Heart left ventricle (tissue), 16 donors: ENCODE data around the gene PRKAR1B. TPM values are rescaled to one million over a fixed set of nuclear protein-coding genes. Genes with fewer than 3 reads are reported as not detected.

Experiments used
- ATAC-seq, 4 donors: fragments of 200-7000 bp; cut with Tn5 transposase; one replicate each; pipeline ENCODE4 v1.9.1; 2020 to 2022; ENCODE audit warnings: moderate library complexity in 4 of 4, mild to moderate bottlenecking in 3 of 4, moderate number of reproducible peaks in 1 of 4
- DNase-seq, 5 donors: peaks; one replicate each; pipeline ENCODE4 v3.0.0-alpha.2; 2020
- H3K27ac ChIP-seq, 12 donors: fragments of 200-600 bp; sonication (generic) in 4 of 12; one replicate each; pipeline versions ENCODE4 v1.5.0 to v1.8.0; 2016 to 2022; ENCODE audit warnings: mild to moderate bottlenecking in 2 of 12
- H3K27me3 ChIP-seq, 9 donors: fragments of 200-600 bp; sonication (generic) in 2 of 9; one replicate each; pipeline versions ENCODE4 v1.5.1 to v1.8.0; 2016 to 2022; ENCODE audit warnings: mild to moderate bottlenecking in 3 of 9
- H3K36me3 ChIP-seq, 9 donors: fragments of 200-600 bp; sonication (generic) in 2 of 9; one replicate each; pipeline versions ENCODE4 v1.5.0 to v1.8.0; 2018 to 2022; ENCODE audit warnings: mild to moderate bottlenecking in 2 of 9
- H3K4me1 ChIP-seq, 12 donors: fragments of 200-600 bp; sonication (generic) in 4 of 12; one replicate each; pipeline versions ENCODE4 v1.5.0 to v1.8.0; 2016 to 2022; ENCODE audit warnings: mild to moderate bottlenecking in 3 of 12
- H3K4me3 ChIP-seq, 12 donors: fragments of 200-600 bp; sonication (generic) in 4 of 12; one replicate each; pipeline versions ENCODE4 v1.5.0 to v1.8.0; 2017 to 2022; ENCODE audit warnings: mild to moderate bottlenecking in 9 of 12, moderate library complexity in 4 of 12
- H3K9me3 ChIP-seq, 12 donors: fragments of 200-600 bp; sonication (generic) in 4 of 12; one replicate each; pipeline versions ENCODE4 v1.5.0 to v1.8.0; 2016 to 2022; ENCODE audit warnings: mild to moderate bottlenecking in 1 of 12
- CTCF ChIP-seq, 12 donors: fragments of 200-600 bp; sonication (generic) in 4 of 12; IDR thresholded peaks; one replicate each; pipeline versions ENCODE4 v1.5.0 to v1.8.0; 2018 to 2022; ENCODE audit warnings: antibody characterized with exemption in 12 of 12, mild to moderate bottlenecking in 5 of 12
- POLR2A ChIP-seq, 2 donors: fragments of 450-650 bp; IDR thresholded peaks; one replicate each; pipeline ENCODE4 v1.6.1; 2017; ENCODE audit warnings: antibody characterized with exemption in 2 of 2, mild to moderate bottlenecking in 2 of 2, moderate library complexity in 2 of 2
- WGBS, 4 donors: extraction: QIAGEN DNeasy Blood & Tissue Kit in 2 of 4; methylation state at CpG; one replicate each; pipeline versions ENCODE4 v1.1.5 to v1.1.7; 2013 to 2018; 5-methylcytosine and 5-hydroxymethylcytosine counted together
- intact Hi-C, 10 donors: fragments of 100-400 bp; cut with DNase I; formaldehyde crosslinking; loops; one replicate each; pipeline versions ENCODE4 v1.11.1 to v1.14.2; 2022
- polyA plus RNA-seq, 2 donors: library from polyadenylated mRNA; stranded (reverse); fragments of 200-250 nt; gene quantifications; one replicate each; pipeline ENCODE4 v1.2.3, GENCODE V29; 2013
- total RNA-seq, 9 donors: library from RNA; depleted of rRNA in 2 of 9; stranded (reverse); fragments of >200 nt in 2 of 9; fragmentation: NEBNext Ultra II Directional in 3 of 9; extraction: Animal tissue kit (Norgen Biotek cat#: 25700) in 3 of 9; gene quantifications; one replicate each; pipeline versions ENCODE4 v1.1.0 to v1.2.4, GENCODE V29; 2016 to 2023
- donor health status: ischemic (EF 13 %, LVEDD 7.1; RV severe dilation, severe dysfunction).
- donor health status: healthy with polysubstance abuse.
- donor health status: DM: no; HTN: yes; CAD: no.
- donor health status: DM: no; HTN: no; CAD: no.
- donor health status: ischemic (EF 25% LVEDD 6.9; RV normal size, moderate dysfunction).
- donor health status: ischemic (EF 25% LVEDD 5.7; RV mildly dilated, moderate dysfunction).
- donor health status: healthy.
- donor health status: DM: yes; HTN: yes; CAD: no.
- donor health status: ischemic (EF 35%, LVEDD 5.7; RV mildly dilated, moderate dysfunction).
- donor health status: nonischemic (EF 11% LVEDD 7.7; RV severe dilation, severe dysfunction).
- donor health status: DM: yes; HTN: yes; CAD: no.
- donor health status: PGD.
- donor health status: ischemic (EF 29% LVEDD 5.4; RV normal size, mild dysfunction).
- donor health status: nonischemic (EF 23%, LVEDD 6.1; RV moderate dilation, normal function).

Gene PRKAR1B
- total and polyA plus RNA-seq, 11 donors, result 4.1 to 22.2 (median 17.9) TPM

DNA sequence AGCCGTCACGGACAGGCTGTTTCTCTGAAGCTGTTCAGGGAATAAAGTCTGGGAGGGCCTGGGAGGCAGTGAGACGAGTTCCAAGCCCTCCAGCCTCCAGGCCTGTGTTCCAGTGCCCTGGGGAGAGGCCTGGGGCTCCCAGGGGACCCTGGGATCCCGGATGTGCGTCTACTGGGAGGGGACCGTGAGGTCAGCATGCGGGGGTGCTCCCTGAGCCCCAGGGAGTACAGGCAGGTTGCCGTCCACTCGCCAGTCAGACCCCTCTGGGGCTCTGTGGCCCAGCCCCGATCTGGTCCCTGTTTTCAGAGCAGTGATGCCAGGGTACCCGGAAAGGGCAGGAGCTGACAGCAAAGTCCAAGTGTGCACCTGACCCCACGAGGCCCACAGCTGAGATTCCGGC is 81.5 kb downstream of the PRKAR1B start:
- peak overlapping the region in 8 of 12 donors; percentile 34 to 78 (median 70) for H3K27ac ChIP-seq
- 85 to 90% (median 86%) methylated on average over 9 to 13 of the region's 13 CpGs for WGBS, 4 donors
- peak overlapping the region in 1 of 12 donors; percentile 13 for H3K4me3 ChIP-seq
- no peaks in the 10 kb centered on the region for H3K27me3 ChIP-seq
- H3K4me1 ChIP-seq, result peaks cover 0 to 19% (median 6%) of the 10 kb centered on the region in 12 donors
- H3K9me3 ChIP-seq, result peaks cover 0 to 10% (median 0%) of the 10 kb centered on the region in 12 donors
- no peak for TF ChIP-seq POLR2A (IDR thresholded peaks at IDR 0.05)
- no peak for ATAC-seq
- intact Hi-C loops, result loop anchor here in 1 of 10 donors (5.0 kb wide), 1 partner anchor 82 kb away; the partner anchor contains the start of genes DNAAF5 and PRKAR1B
- DNase-seq, result no peak
- H3K36me3 ChIP-seq, result no peaks in the 10 kb centered on the region

GRCh38 chr7:644381-645305 is 82.4 kb downstream of the PRKAR1B start:
- H3K4me1 ChIP-seq, result peaks cover 0 to 16% (median 4%) of the 10 kb centered on the region in 12 donors
- no peaks in the 10 kb centered on the region for H3K36me3 ChIP-seq
- ATAC-seq (peak in 3 of 4 donors; percentile 75 to 77 (median 75)), DNase-seq (peak in 3 of 5 donors; percentile 34 to 75 (median 71))
- WGBS, 4 donors, result 75 to 84% (median 78%) methylated on average over 17 to 35 of the region's 35 CpGs
- H3K4me3 ChIP-seq, result peak overlapping the region in 1 of 12 donors; percentile 13
- peak overlapping the region in 11 of 12 donors; percentile 44 to 78 (median 64) for H3K27ac ChIP-seq
- intact Hi-C loops, result loop anchor here in 2 of 10 donors (5.0 kb wide), 3 partner anchors 83 to 312 kb away; partner anchors contain the start of genes DNAAF5 (in 1 of the 2) and PRKAR1B (in 1 of the 2)
- no peaks in the 10 kb centered on the region for H3K27me3 ChIP-seq
- TF ChIP-seq CTCF (IDR thresholded peaks at IDR 0.05) (no peak), POLR2A (IDR thresholded peaks at IDR 0.05) (peak in 1 of 2 donors; percentile 39)
- peaks cover 0 to 10% (median 0%) of the 10 kb centered on the region in 12 donors for H3K9me3 ChIP-seq

DNA sequence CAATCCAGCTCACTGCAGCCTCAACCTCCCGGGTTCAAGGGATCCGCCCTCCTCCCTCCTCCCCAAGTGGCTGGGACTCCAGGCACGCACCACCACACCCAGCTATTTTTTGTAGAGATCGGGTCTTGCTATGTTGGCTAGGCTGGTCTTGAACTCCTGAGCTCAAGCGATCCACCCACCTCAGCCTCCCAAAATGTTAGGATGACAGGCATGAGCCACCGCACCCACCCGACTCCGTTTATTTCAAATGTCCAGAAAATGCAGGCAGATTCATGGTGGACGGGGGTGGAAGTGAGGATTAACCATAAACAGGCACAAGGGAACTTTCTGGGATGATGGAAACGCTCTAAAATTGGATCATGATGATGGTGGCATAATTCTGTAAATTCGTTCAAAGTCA is 85.1 kb downstream of the PRKAR1B start:
- Histone ChIP-seq H3K27ac (no peak overlapping the region), H3K4me3 (no peak overlapping the region), H3K9me3 (peaks cover 0 to 10% (median 0%) of the 10 kb centered on the region in 12 donors), H3K4me1 (peaks cover 0 to 16% (median 4%) of the 10 kb centered on the region in 12 donors), H3K27me3 (no peaks in the 10 kb centered on the region), H3K36me3 (no peaks in the 10 kb centered on the region)
- WGBS, 4 donors, result 97% methylated on average over 11 of the region's 11 CpGs
- DNase-seq, result peak in 1 of 5 donors; percentile 9
- ATAC-seq, result no peak
- TF ChIP-seq CTCF (IDR thresholded peaks at IDR 0.05), result no peak
- no peak for TF ChIP-seq POLR2A (IDR thresholded peaks at IDR 0.05)
- intact Hi-C loops, result loop anchor here in 3 of 10 donors (1.0 to 5.0 kb wide), 3 partner anchors 15 to 310 kb away; no protein-coding TSS in a partner anchor

GRCh38 chr7:641269-641671 is 85.8 kb downstream of the PRKAR1B start:
- peak; percentile 52 to 76 (median 63) for ATAC-seq
- H3K9me3 ChIP-seq, result peaks cover 0 to 10% (median 0%) of the 10 kb centered on the region in 12 donors

More at GRCh38 chr7:641269-641671, 85.8 kb downstream of the PRKAR1B start:
- H3K27me3 ChIP-seq, result no peaks in the 10 kb centered on the region
- no peaks in the 10 kb centered on the region for H3K36me3 ChIP-seq
- intact Hi-C loops, result loop anchor here in 3 of 10 donors (1.0 to 5.0 kb wide), 3 partner anchors 16 to 309 kb away; no protein-coding TSS in a partner anchor
- no peak for TF ChIP-seq CTCF (IDR thresholded peaks at IDR 0.05)
- TF ChIP-seq POLR2A (IDR thresholded peaks at IDR 0.05), result no peak
- H3K27ac ChIP-seq, result peak overlapping the region in 7 of 12 donors; percentile 29 to 60 (median 46)
- WGBS, 4 donors, result 55 to 77% (median 60%) methylated on average over 16 of the region's 16 CpGs
- peaks cover 0 to 16% (median 4%) of the 10 kb centered on the region in 12 donors for H3K4me1 ChIP-seq
- DNase-seq, result peak in 1 of 5 donors; percentile 25
- peak overlapping the region in 8 of 12 donors; percentile 10 to 45 (median 34) for H3K4me3 ChIP-seq
